A172 (cell line): ENCODE measurements around the gene NF2. TPM values are rescaled to one million over a fixed set of nuclear protein-coding genes. Genes with fewer than 3 reads are reported as not detected.

ENCODE experiments used
- total RNA-seq: library from RNA; depleted of rRNA; stranded (reverse); fragments of >200 nt; shearing (Covaris generic); gene quantifications from 2 replicates; pipeline ENCODE4 v1.2.3, GENCODE V29; 2014; rRNA removed

NF2 gene
- total RNA-seq, 1 experiment from 2014 or later = 3.7 TPM

Other genes with a start within 250 kb of the NF2 start
- 33.2 and 35.8 TPM in 2 replicates for gene AP1B1, start 215.1 kb upstream of the NF2 start, total RNA-seq
- gene RFPL1, start 165.1 kb upstream of the NF2 start, total RNA-seq = not detected in 2 replicates
- gene NEFH, start 123.4 kb upstream of the NF2 start, total RNA-seq = not detected in 2 replicates
- gene THOC5, start 49.9 kb upstream of the NF2 start, total RNA-seq = 42.8 and 45.6 TPM in 2 replicates
- gene NIPSNAP1, start 22.5 kb upstream of the NF2 start, total RNA-seq = 88.8 and 95.7 TPM in 2 replicates
- 0.19 TPM in 2 replicates for gene CABP7, start 116.4 kb downstream of the NF2 start, total RNA-seq
- 12.0 and 22.0 TPM in 2 replicates for gene ZMAT5, start 163.4 kb downstream of the NF2 start, total RNA-seq
- 63.4 and 63.8 TPM in 2 replicates for gene UQCR10, start 163.7 kb downstream of the NF2 start, total RNA-seq
- 15.4 and 16.7 TPM in 2 replicates for gene ASCC2, start 234.6 kb downstream of the NF2 start, total RNA-seq